Lower leg skin (tissue), 4 donors: ENCODE measurements around the gene SLC25A51. TPM values are rescaled to one million over a fixed set of nuclear protein-coding genes. Genes with fewer than 3 reads are reported as not detected.

Source experiments
- DNase-seq, 2 donors: peaks; one replicate each; pipeline ENCODE4 v3.0.0-alpha.2; 2019; ENCODE audit warnings: low spot score in 2 of 2
- H3K4me3 ChIP-seq: fragments of 200-600 bp; sonication (generic); 2 replicates; pipeline ENCODE4 v1.5.1; 2017; ENCODE audit warnings: mild to moderate bottlenecking, low read depth; ENCODE audit not compliant: poor library complexity, severe bottlenecking
- CTCF ChIP-seq, 3 donors: fragments of 450-650 bp; IDR thresholded peaks; one replicate each; pipeline ENCODE4 v1.5.1; 2016; ENCODE audit warnings: antibody characterized with exemption in 3 of 3, mild to moderate bottlenecking in 3 of 3, moderate library complexity in 2 of 3
- POLR2A ChIP-seq, 2 donors: fragments of 450-650 bp; IDR thresholded peaks; one replicate each; pipeline ENCODE4 v1.6.1; 2016 to 2017; ENCODE audit warnings: antibody characterized with exemption in 2 of 2, mild to moderate bottlenecking in 1 of 2, moderate library complexity in 1 of 2
- WGBS, 2 donors: methylation state at CpG; one replicate each; pipeline ENCODE4 v1.1.5; 2018; 5-methylcytosine and 5-hydroxymethylcytosine counted together
- intact Hi-C: fragments of 100-400 bp; cut with DNase I; formaldehyde crosslinking; loops from one replicate; pipeline ENCODE4 v1.15.0; 2023; ENCODE audit warnings: low total_unique reads
- total RNA-seq, 4 donors: library from RNA; depleted of rRNA; stranded (reverse); fragments of >200 nt; gene quantifications; one replicate each; pipeline ENCODE4 v1.1.0, GENCODE V29; 2016

Gene SLC25A51
- total RNA-seq, 4 donors from 2014 or later = 13.3 to 24.8 (median 16.9) TPM

DNA sequence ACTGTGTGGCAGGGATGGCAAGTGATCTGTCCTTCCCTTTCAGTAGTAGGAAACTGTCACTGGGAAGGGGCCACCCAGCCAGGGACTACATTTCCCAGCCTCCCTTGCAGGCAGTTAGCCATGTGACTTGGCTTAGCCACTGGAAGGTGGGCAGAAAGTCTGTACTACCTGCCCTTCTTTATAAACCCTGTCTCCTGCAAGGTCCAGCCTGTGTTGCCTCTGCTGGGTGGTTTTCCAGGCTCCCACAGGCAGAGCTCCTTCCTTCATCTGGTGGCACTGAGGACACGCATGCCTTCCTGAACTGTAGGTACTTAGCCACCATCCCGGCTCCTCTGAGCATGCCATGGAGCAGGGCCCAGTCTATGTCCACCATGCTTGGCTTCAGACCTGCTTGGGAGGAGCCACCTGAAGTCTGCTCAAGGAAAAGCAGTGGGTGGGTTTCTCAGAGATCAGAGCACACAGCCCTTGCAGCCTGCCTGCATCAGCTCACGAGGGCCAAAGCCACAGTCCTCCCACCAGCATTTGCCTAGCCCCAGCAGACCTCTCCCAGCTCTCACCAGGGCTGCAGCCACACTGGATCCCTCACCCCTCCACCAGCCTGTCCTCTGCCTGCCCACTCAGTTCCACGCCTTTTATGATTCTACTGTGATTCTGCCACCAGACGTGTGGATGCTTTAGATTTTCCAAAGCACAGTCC lies 16.7 kb upstream of the SLC25A51 start:
- H3K4me3 ChIP-seq = no peak overlapping the region
- peak in 1 of 2 donors; percentile 83 for DNase-seq
- TF ChIP-seq CTCF (IDR thresholded peaks at IDR 0.05) = no peak
- no peak for TF ChIP-seq POLR2A (IDR thresholded peaks at IDR 0.05)
- 87 to 97% methylated on average over 4 to 5 of the region's 5 CpGs for WGBS, 2 donors
- intact Hi-C loops = no loop called here

GRCh38 chr9:37919956-37920335 lies 16.0 kb upstream of the SLC25A51 start:
- intact Hi-C loops = loop anchor here (10.0 kb wide), 3 partner anchors 145 to 445 kb away; partner anchors contain the start of gene SHB
- DNase-seq = peak in 1 of 2 donors; percentile 80
- 89 to 96% methylated on average over 6 of the region's 6 CpGs for WGBS, 2 donors
- no peak for TF ChIP-seq POLR2A (IDR thresholded peaks at IDR 0.05)
- no peak for TF ChIP-seq CTCF (IDR thresholded peaks at IDR 0.05)
- no peak overlapping the region for H3K4me3 ChIP-seq

GRCh38 chr9:37919246-37919955 lies 15.5 kb upstream of the SLC25A51 start:
- TF ChIP-seq CTCF (IDR thresholded peaks at IDR 0.05) = no peak
- no peak for TF ChIP-seq POLR2A (IDR thresholded peaks at IDR 0.05)
- peak in 1 of 2 donors; percentile 66 for DNase-seq
- intact Hi-C loops = loop anchor here (10.0 kb wide), 3 partner anchors 145 to 445 kb away; partner anchors contain the start of gene SHB
- H3K4me3 ChIP-seq = no peak overlapping the region
- WGBS, 2 donors = 80 to 87% methylated on average over 16 of the region's 16 CpGs

- intact Hi-C loops = loop anchor here (10.0 kb wide), 3 partner anchors 146 to 446 kb away; partner anchors contain the start of gene SHB
- WGBS, 2 donors = 83 to 86% methylated on average over 6 of the region's 6 CpGs
- peak in 1 of 2 donors; percentile 56 for DNase-seq
- no peak overlapping the region for H3K4me3 ChIP-seq
- TF ChIP-seq CTCF (IDR thresholded peaks at IDR 0.05) (no peak), POLR2A (IDR thresholded peaks at IDR 0.05) (no peak)
These were observed 14.8 kb upstream of the SLC25A51 start for GRCh38 chr9:37918665-37919170.

- WGBS, 2 donors = 73 to 87% methylated on average over 21 of the region's 21 CpGs
- H3K4me3 ChIP-seq = no peak overlapping the region
- peak in 1 of 2 donors; percentile 84 for DNase-seq
- TF ChIP-seq CTCF (IDR thresholded peaks at IDR 0.05) (no peak), POLR2A (IDR thresholded peaks at IDR 0.05) (no peak)
- intact Hi-C loops = loop anchor here (10.0 kb wide), 3 partner anchors 147 to 447 kb away; partner anchors contain the start of gene SHB
These were observed 14.1 kb upstream of the SLC25A51 start for GRCh38 chr9:37917801-37918664.
